ENCODE results near the gene JAK1. TPM values are rescaled to one million over a fixed set of nuclear protein-coding genes. Genes with fewer than 3 reads are reported as not detected.
"Not testable (repeated sequence)": the region's sequence is repeated elsewhere in the genome, so short reads cannot be mapped to it uniquely, and the experiment has no call there.

JAK1 gene
- total and polyA plus RNA-seq, 9 donors: 49.2 to 69.5 (median 56.2) TPM

- H3K27me3 ChIP-seq (ENCODE audit: control insufficient read depth, insufficient read depth, low read length); H3K27ac ChIP-seq (ENCODE audit: low read length); DNase-seq; H3K36me3 ChIP-seq (ENCODE audit: control insufficient read depth, insufficient read depth, low read length); H3K9me3 ChIP-seq (replicated peaks; ENCODE audit: control insufficient read depth, low read depth, low read length); H3K4me1 ChIP-seq (ENCODE audit: control insufficient read depth, insufficient read depth, low read length); H3K4me3 ChIP-seq (ENCODE audit: low read length): not testable (repeated sequence)
- WGBS (ENCODE audit: insufficient coverage): no CpG with 5 or more reads among the region's 5 CpGs
Measured at GRCh38 chr1:64817364-64817763, 149.0 kb downstream of the JAK1 start.

DNA sequence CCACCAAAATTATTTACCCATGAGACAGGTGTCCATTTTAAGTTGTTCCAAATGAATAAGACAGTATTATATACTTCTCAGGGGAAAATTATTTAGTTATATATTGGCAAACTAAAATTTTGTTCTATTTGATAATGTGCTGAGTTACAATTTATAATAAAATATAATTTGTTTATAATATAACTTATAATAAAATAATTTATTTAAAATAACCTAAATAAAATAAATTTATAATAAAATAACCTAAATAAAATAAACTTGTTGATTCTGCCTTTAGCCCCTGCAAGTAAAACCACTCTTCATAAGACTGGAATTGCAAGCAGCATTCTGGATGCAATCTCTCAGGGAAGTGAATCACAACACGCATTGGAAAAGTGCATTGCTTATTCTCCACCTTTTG lies 151.9 kb downstream of the JAK1 start:
- Histone ChIP-seq H3K9me3 (replicated peaks; ENCODE audit: control insufficient read depth, low read depth, low read length) (no peaks in the 10 kb centered on the region), H3K4me3 (ENCODE audit: low read length) (no peak overlapping the region), H3K27ac (ENCODE audit: low read length) (no peak overlapping the region), H3K27me3 (ENCODE audit: control insufficient read depth, insufficient read depth, low read length) (no peaks in the 10 kb centered on the region), H3K36me3 (ENCODE audit: control insufficient read depth, insufficient read depth, low read length) (no peaks in the 10 kb centered on the region), H3K4me1 (ENCODE audit: control insufficient read depth, insufficient read depth, low read length) (no peaks in the 10 kb centered on the region)
- no peak for DNase-seq
- no CpG with 5 or more reads among the region's 1 CpG for WGBS (ENCODE audit: insufficient coverage)

- Histone ChIP-seq H3K4me1 (ENCODE audit: control insufficient read depth, insufficient read depth, low read length) (no peaks in the 10 kb centered on the region), H3K27ac (ENCODE audit: low read length) (no peak overlapping the region), H3K4me3 (ENCODE audit: low read length) (no peak overlapping the region), H3K9me3 (replicated peaks; ENCODE audit: control insufficient read depth, low read depth, low read length) (no peaks in the 10 kb centered on the region), H3K36me3 (ENCODE audit: control insufficient read depth, insufficient read depth, low read length) (no peaks in the 10 kb centered on the region), H3K27me3 (ENCODE audit: control insufficient read depth, insufficient read depth, low read length) (no peaks in the 10 kb centered on the region)
- DNase-seq: no peak
- no CpG with 5 or more reads among the region's 6 CpGs for WGBS (ENCODE audit: insufficient coverage)
Measured at GRCh38 chr1:64811131-64811530, 155.2 kb downstream of the JAK1 start.

- Histone ChIP-seq H3K27ac (ENCODE audit: low read length) (no peak overlapping the region), H3K27me3 (ENCODE audit: control insufficient read depth, insufficient read depth, low read length) (no peaks in the 10 kb centered on the region), H3K4me1 (ENCODE audit: control insufficient read depth, insufficient read depth, low read length) (no peaks in the 10 kb centered on the region), H3K9me3 (replicated peaks; ENCODE audit: control insufficient read depth, low read depth, low read length) (no peaks in the 10 kb centered on the region), H3K4me3 (ENCODE audit: low read length) (no peak overlapping the region), H3K36me3 (ENCODE audit: control insufficient read depth, insufficient read depth, low read length) (no peaks in the 10 kb centered on the region)
- WGBS (ENCODE audit: insufficient coverage): no CpG with 5 or more reads among the region's 1 CpG
- peak; percentile 60 for DNase-seq
Measured at GRCh38 chr1:64810001-64810400, 156.3 kb downstream of the JAK1 start.

DNA sequence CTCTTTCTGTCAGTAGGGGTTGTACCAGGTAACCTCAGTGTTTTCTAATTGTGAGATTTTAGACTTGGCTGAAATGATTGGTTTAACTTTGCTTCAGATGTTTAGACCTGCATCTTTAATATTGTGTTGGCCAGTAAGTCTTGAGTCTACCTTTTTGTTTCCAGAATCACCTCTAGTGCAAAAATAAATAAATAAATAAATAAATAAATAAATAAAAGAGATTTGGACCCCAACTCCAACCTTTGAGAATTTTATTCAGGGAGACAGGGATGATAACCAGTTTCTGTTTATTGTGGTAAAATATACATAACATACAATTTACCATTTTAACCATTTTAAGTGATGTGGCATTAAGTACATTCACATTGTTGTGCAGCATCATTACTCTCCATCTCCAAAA lies 157.0 kb downstream of the JAK1 start:
- no peak for DNase-seq
- Histone ChIP-seq H3K36me3 (ENCODE audit: control insufficient read depth, insufficient read depth, low read length) (no peaks in the 10 kb centered on the region), H3K4me1 (ENCODE audit: control insufficient read depth, insufficient read depth, low read length) (no peaks in the 10 kb centered on the region), H3K4me3 (ENCODE audit: low read length) (no peak overlapping the region), H3K9me3 (replicated peaks; ENCODE audit: control insufficient read depth, low read depth, low read length) (no peaks in the 10 kb centered on the region), H3K27ac (ENCODE audit: low read length) (no peak overlapping the region), H3K27me3 (ENCODE audit: control insufficient read depth, insufficient read depth, low read length) (no peaks in the 10 kb centered on the region)

DNA sequence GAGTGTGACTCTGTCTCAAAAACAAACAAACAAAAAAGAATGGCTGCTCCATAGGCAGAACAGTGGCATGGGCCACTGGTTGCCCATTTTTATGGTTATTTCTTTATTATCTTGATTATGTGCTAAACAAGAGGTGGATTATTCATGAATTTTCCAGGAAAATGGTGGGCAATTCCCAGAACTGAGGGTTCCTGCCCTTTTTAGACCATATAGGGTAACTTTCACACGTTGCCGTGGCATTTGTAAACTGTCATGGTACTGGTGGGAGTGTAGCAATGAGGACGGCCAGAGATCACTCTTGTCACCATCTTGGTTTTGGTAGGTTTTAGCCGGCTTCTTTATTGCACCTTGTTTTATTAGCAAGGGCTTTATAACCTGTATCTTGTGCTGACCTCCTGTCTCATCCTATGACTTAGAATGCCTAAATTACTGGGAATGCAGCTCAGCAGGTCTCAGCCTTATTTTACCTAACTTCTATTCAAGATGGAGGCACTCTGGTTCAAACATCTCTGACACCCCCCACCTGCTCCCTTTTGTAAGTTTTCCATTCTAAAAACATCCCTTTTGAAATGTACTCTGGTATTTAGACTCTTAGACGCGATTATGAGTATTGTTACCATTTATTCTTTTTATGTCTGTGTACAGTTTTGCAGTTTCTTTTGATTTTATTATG lies 164.4 kb downstream of the JAK1 start:
- Histone ChIP-seq H3K27ac (ENCODE audit: low read length) (no peak overlapping the region), H3K27me3 (ENCODE audit: control insufficient read depth, insufficient read depth, low read length) (no peaks in the 10 kb centered on the region), H3K4me3 (ENCODE audit: low read length) (no peak overlapping the region), H3K4me1 (ENCODE audit: control insufficient read depth, insufficient read depth, low read length) (no peaks in the 10 kb centered on the region), H3K9me3 (replicated peaks; ENCODE audit: control insufficient read depth, low read depth, low read length) (no peaks in the 10 kb centered on the region), H3K36me3 (ENCODE audit: control insufficient read depth, insufficient read depth, low read length) (no peaks in the 10 kb centered on the region)
- 100% methylated on average over 1 of the region's 6 CpGs for WGBS (ENCODE audit: insufficient coverage)
- no peak for DNase-seq

GRCh38 chr1:64798872-64799271 lies 167.5 kb downstream of the JAK1 start:
- no peak for DNase-seq

GRCh38 chr1:64790832-64791487 lies 175.4 kb downstream of the JAK1 start:
- WGBS (ENCODE audit: insufficient coverage): 100% methylated on average over 1 of the region's 2 CpGs
- H3K27me3 ChIP-seq (ENCODE audit: control insufficient read depth, insufficient read depth, low read length): no peaks in the 10 kb centered on the region
- no peak overlapping the region for H3K27ac ChIP-seq (ENCODE audit: low read length)
- H3K4me3 ChIP-seq (ENCODE audit: low read length): no peak overlapping the region
- H3K36me3 ChIP-seq (ENCODE audit: control insufficient read depth, insufficient read depth, low read length): peaks cover 9% of the 10 kb centered on the region
- H3K4me1 ChIP-seq (ENCODE audit: control insufficient read depth, insufficient read depth, low read length): no peaks in the 10 kb centered on the region
- H3K9me3 ChIP-seq (replicated peaks; ENCODE audit: control insufficient read depth, low read depth, low read length): peaks cover 9% of the 10 kb centered on the region
- no peak for DNase-seq

More at GRCh38 chr1:64798872-64799271, 167.5 kb downstream of the JAK1 start:
- Histone ChIP-seq H3K4me3 (ENCODE audit: low read length) (no peak overlapping the region), H3K4me1 (ENCODE audit: control insufficient read depth, insufficient read depth, low read length) (no peaks in the 10 kb centered on the region), H3K9me3 (replicated peaks; ENCODE audit: control insufficient read depth, low read depth, low read length) (no peaks in the 10 kb centered on the region), H3K27ac (ENCODE audit: low read length) (no peak overlapping the region), H3K27me3 (ENCODE audit: control insufficient read depth, insufficient read depth, low read length) (no peaks in the 10 kb centered on the region), H3K36me3 (ENCODE audit: control insufficient read depth, insufficient read depth, low read length) (no peaks in the 10 kb centered on the region)

Other genes starting within 250 kb of the JAK1 start
- 22.4 TPM for gene RAVER2, start 221.5 kb downstream of the JAK1 start, total RNA-seq
- 10 to 100 TPM; 17.8 to 23.0 (median 18.8) TPM for gene RAVER2, start 221.5 kb downstream of the JAK1 start, polyA plus RNA-seq (ENCODE audit: insufficient read depth in 1 of 8, insufficient read length in 8 of 8, low replicate concordance in 1 of 8)
- gene AK4, start 181.7 kb upstream of the JAK1 start, total RNA-seq: 7.6 TPM
- 10 to 100 TPM in 2 of 8 donors, 1 to 10 TPM in 6; 5.0 to 14.1 (median 7.6) TPM for gene AK4, start 181.7 kb upstream of the JAK1 start, polyA plus RNA-seq (ENCODE audit: insufficient read depth in 1 of 8, insufficient read length in 8 of 8, low replicate concordance in 1 of 8)